Measurements from ENCODE around the gene EML2. TPM values are rescaled to one million over a fixed set of nuclear protein-coding genes. Genes with fewer than 3 reads are reported as not detected.

Gene EML2
- polyA plus RNA-seq, 1 experiment, result 30.4 TPM

GRCh38 chr19:45591638-45592005, 47.6 kb downstream of the EML2 start:
- Histone ChIP-seq H3K4me3 (ENCODE audit: low read depth, low read length) (no peak overlapping the region), H3K27me3 (ENCODE audit: control insufficient read depth, insufficient read depth, low read length) (no peaks in the 10 kb centered on the region; the same call in 1 of the 2 replicates), H3K36me3 (ENCODE audit: control insufficient read depth, insufficient read depth, low read length) (no peaks in the 10 kb centered on the region)
- no peak for DNase-seq (ENCODE audit: low read depth)
- TF ChIP-seq CTCF (IDR thresholded peaks at IDR 0.05; ENCODE audit: insufficient read depth, low read depth, low read length), result no peak
- CTCF ChIA-PET, result interaction anchor here (1.7 to 2.6 kb wide), 2 partner anchors 13 to 51 kb away, joined by 8 to 27 read pairs; no protein-coding TSS in a partner anchor
- POLR2A ChIA-PET, result no interaction called here

GRCh38 chr19:45591004-45591637, 48.1 kb downstream of the EML2 start:
- POLR2A ChIA-PET, result no interaction called here
- H3K36me3 ChIP-seq (ENCODE audit: control insufficient read depth, insufficient read depth, low read length), result no peaks in the 10 kb centered on the region
- H3K4me3 ChIP-seq (ENCODE audit: low read depth, low read length), result no peak overlapping the region
- CTCF ChIA-PET, result interaction anchor here (0.6 to 2.6 kb wide), 4 partner anchors 13 to 182 kb away, joined by 3 to 27 read pairs (median 6); no protein-coding TSS in a partner anchor
- H3K27me3 ChIP-seq (ENCODE audit: control insufficient read depth, insufficient read depth, low read length), result no peaks in the 10 kb centered on the region; the same call in 1 of the 2 replicates
- TF ChIP-seq CTCF (IDR thresholded peaks at IDR 0.05; ENCODE audit: insufficient read depth, low read depth, low read length), result peak; percentile 62
- DNase-seq (ENCODE audit: low read depth), result no peak

GRCh38 chr19:45590300-45591003, 48.7 kb downstream of the EML2 start:
- Histone ChIP-seq H3K36me3 (ENCODE audit: control insufficient read depth, insufficient read depth, low read length) (no peaks in the 10 kb centered on the region), H3K4me3 (ENCODE audit: low read depth, low read length) (no peak overlapping the region), H3K27me3 (ENCODE audit: control insufficient read depth, insufficient read depth, low read length) (no peaks in the 10 kb centered on the region; the same call in 1 of the 2 replicates)
- POLR2A ChIA-PET, result no interaction called here
- no peak for TF ChIP-seq CTCF (IDR thresholded peaks at IDR 0.05; ENCODE audit: insufficient read depth, low read depth, low read length)
- CTCF ChIA-PET, result interaction anchor here (0.6 to 2.6 kb wide), 4 partner anchors 14 to 183 kb away, joined by 3 to 27 read pairs (median 6); no protein-coding TSS in a partner anchor
- no peak for DNase-seq (ENCODE audit: low read depth)

GRCh38 chr19:45589768-45590167, 49.4 kb downstream of the EML2 start:
- ChIA-PET CTCF (interaction anchor here (1.4 to 2.6 kb wide), 2 partner anchors 52 to 103 kb away, joined by 5 to 27 read pairs; partner anchors contain the start of gene QPCTL), POLR2A (no interaction called here)
- no peak overlapping the region for H3K4me3 ChIP-seq (ENCODE audit: low read depth, low read length)
- H3K36me3 ChIP-seq (ENCODE audit: control insufficient read depth, insufficient read depth, low read length), result no peaks in the 10 kb centered on the region
- no peaks in the 10 kb centered on the region for H3K27me3 ChIP-seq (ENCODE audit: control insufficient read depth, insufficient read depth, low read length)
- TF ChIP-seq CTCF (IDR thresholded peaks at IDR 0.05; ENCODE audit: insufficient read depth, low read depth, low read length), result no peak
- no peak for DNase-seq (ENCODE audit: low read depth)

GRCh38 chr19:45587873-45588272, 51.3 kb downstream of the EML2 start:
- CTCF ChIA-PET, result interaction anchor here (8.2 kb wide), 1 partner anchor 54 kb away, joined by 37 read pairs; no protein-coding TSS in a partner anchor
- no peak overlapping the region for H3K4me3 ChIP-seq (ENCODE audit: low read depth, low read length)
- POLR2A ChIA-PET, result no interaction called here
- no peak for DNase-seq (ENCODE audit: low read depth)
- H3K36me3 ChIP-seq (ENCODE audit: control insufficient read depth, insufficient read depth, low read length), result no peaks in the 10 kb centered on the region
- TF ChIP-seq CTCF (IDR thresholded peaks at IDR 0.05; ENCODE audit: insufficient read depth, low read depth, low read length), result no peak
- H3K27me3 ChIP-seq (ENCODE audit: control insufficient read depth, insufficient read depth, low read length), result no peaks in the 10 kb centered on the region
